ENCODE data around the gene VPS51. TPM values are rescaled to one million over a fixed set of nuclear protein-coding genes. Genes with fewer than 3 reads are reported as not detected.

VPS51 gene
- total RNA-seq, 3 donors from 2014 or later (not counting 1 experiment from before 2014, with no cell fraction given), result 180 to 197 (median 184) TPM

GRCh38 chr11:65121447-65121864 is 25.4 kb downstream of the VPS51 start:
- ATAC-seq, result no peak
- H3K9me3 Mint-ChIP-seq, result no peaks in the 10 kb centered on the region
- peaks cover 32% of the 10 kb centered on the region for H3K4me1 ChIP-seq (ENCODE audit: control insufficient read depth, insufficient read depth, low read length)
- peak overlapping the region; percentile 97 for H3K27ac ChIP-seq (ENCODE audit: low read length)
- H3K36me3 ChIP-seq (ENCODE audit: control insufficient read depth, insufficient read depth, low read length), result peaks cover 50% of the 10 kb centered on the region
- peak overlapping the region; percentile 91 for H3K4me3 ChIP-seq (ENCODE audit: low read length)
- peaks cover 25 to 50% of the 10 kb centered on the region in 2 donors for H3K4me1 Mint-ChIP-seq
- peak overlapping the region; percentile 99 to 100 for H3K27ac Mint-ChIP-seq
- no peaks in the 10 kb centered on the region for H3K36me3 Mint-ChIP-seq
- H3K4me3 Mint-ChIP-seq, result peak overlapping the region; percentile 98
- H3K27me3 Mint-ChIP-seq (ENCODE audit: low read depth in 2 of 2), result no peaks in the 10 kb centered on the region
- TF ChIP-seq CTCF (IDR thresholded peaks at IDR 0.05), result no peak
- WGBS (ENCODE audit: insufficient coverage), result 2% methylated on average over 22 of the region's 22 CpGs
- H3K9me3 ChIP-seq (ENCODE audit: control insufficient read depth, insufficient read depth, low read length), result no peaks in the 10 kb centered on the region
- no peaks in the 10 kb centered on the region for H3K27me3 ChIP-seq (ENCODE audit: control insufficient read depth, insufficient read depth, low read length)
- intact Hi-C loops (cut with micrococcal nuclease), result loop anchor here (5.0 kb wide), 1 partner anchor 204 kb away; the partner anchor contains the start of gene ATG2A
- peak in 1 of 2 donors; percentile 45 for DNase-seq

DNA sequence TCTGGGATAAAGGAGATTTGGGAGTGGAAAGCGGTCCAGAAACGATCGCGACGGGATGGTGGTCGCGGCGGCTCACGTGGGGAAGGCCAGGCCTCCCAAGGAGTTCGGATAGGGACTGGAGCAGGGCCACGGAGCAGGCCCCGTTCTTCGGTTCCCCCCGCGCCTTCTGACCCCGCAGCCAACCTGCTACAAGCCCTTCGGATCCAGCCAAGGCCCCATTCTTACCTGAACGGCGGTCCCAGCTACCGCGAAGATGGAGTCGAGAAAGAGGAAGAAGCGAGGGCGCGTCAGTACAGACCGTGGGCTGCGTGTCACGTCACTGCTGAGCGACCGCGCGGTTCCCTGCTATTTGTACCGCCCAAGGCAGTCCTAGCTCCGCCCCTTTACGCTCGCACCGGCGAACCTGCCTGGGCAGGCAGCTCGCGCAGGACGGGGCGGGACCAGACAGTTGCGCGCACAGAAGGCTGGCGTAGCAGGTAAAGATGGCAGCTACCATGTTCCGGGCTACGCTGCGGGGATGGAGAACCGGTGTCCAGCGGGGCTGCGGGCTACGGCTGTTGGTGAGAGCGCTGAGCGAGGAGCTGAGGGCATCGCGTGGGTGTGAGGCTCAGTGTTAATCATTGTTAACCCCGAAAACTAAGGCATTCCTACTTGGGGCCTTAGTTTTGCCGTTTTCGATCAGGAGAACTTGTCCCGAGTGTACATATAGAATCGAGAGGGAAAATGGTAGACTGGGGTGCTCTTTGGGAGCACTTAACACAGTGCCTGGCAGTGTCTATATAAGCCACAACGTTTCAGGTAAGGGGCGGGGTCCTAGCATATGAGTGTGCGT is 26.1 kb downstream of the VPS51 start, which contains the start of the genes FAU and MRPL49:
Gene FAU (minus strand): TSS at position 270 of the 832 bp plus-strand sequence. CDS start 321 bp downstream, outside the sequence.
Gene MRPL49 (plus strand): TSS at position 457 of the 832 bp plus-strand sequence. CDS start 26 bp downstream, at position 483.
- Histone ChIP-seq H3K36me3 (ENCODE audit: control insufficient read depth, insufficient read depth, low read length) (peaks cover 56% of the 10 kb centered on the region), H3K27me3 (ENCODE audit: control insufficient read depth, insufficient read depth, low read length) (no peaks in the 10 kb centered on the region), H3K9me3 (ENCODE audit: control insufficient read depth, insufficient read depth, low read length) (no peaks in the 10 kb centered on the region), H3K27ac (ENCODE audit: low read length) (peak within 1 kb of the TSS; percentile 97), H3K4me1 (ENCODE audit: control insufficient read depth, insufficient read depth, low read length) (peaks cover 26% of the 10 kb centered on the region), H3K4me3 (ENCODE audit: low read length) (peak within 1 kb of the TSS; percentile 91)
- peak within 1 kb of the TSS; percentile 99 to 100 for H3K27ac Mint-ChIP-seq
- peak; percentile 97 to 100 for DNase-seq
- under 1% methylated on average over 64 of the region's 64 CpGs for WGBS (ENCODE audit: insufficient coverage)
- intact Hi-C loops (cut with micrococcal nuclease), result loop anchor here (1.0 to 5.0 kb wide), 3 partner anchors 13 to 205 kb away; partner anchors contain the start of genes ATG2A, CDCA5 and ZFPL1
- H3K27me3 Mint-ChIP-seq (ENCODE audit: low read depth in 2 of 2), result no peaks in the 10 kb centered on the region
- no peaks in the 10 kb centered on the region for H3K36me3 Mint-ChIP-seq
- ATAC-seq, result peak; percentile 80 to 91 (median 80)
- H3K4me1 Mint-ChIP-seq, result peaks cover 25 to 46% of the 10 kb centered on the region in 2 donors
- H3K4me3 Mint-ChIP-seq, result peak within 1 kb of the TSS; percentile 98
- TF ChIP-seq CTCF (IDR thresholded peaks at IDR 0.05), result no peak
- no peaks in the 10 kb centered on the region for H3K9me3 Mint-ChIP-seq

DNA sequence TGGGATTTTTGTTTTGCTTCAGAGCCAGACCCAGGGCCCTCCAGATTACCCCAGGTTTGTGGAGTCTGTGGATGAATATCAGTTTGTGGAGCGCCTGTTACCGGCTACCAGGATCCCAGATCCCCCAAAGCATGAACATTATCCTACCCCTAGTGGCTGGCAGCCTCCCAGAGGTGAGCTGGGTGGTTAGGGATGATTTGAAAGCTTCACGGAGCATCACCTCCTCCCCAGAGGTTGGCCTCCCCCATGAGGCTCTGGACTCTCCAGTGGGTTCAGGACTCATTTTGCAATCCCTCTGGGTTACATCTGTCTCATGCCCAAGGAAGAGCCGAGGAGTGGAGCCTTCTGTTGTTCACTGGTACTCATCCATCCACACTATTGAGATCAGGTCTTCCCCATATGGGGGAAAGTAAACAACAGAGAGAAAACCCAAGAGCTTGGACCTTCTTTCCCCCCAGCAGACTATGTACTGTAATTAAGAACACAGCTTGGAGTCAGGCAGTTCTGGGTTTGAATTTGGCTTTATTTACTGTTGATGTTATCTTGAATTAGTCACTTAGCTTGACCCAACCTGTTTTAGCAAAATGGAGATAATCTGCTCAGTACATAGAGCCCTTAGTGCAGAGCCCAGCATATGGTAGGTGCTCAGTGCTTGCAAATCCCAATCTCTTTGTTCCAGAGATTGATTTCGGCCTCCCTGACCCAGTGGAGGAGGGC is 28.6 kb downstream of the VPS51 start:
- ATAC-seq, result no peak
- peak overlapping the region; percentile 73 for H3K4me3 Mint-ChIP-seq
- no peak overlapping the region for H3K4me3 ChIP-seq (ENCODE audit: low read length)
- no peaks in the 10 kb centered on the region for H3K9me3 ChIP-seq (ENCODE audit: control insufficient read depth, insufficient read depth, low read length)
- no peak for DNase-seq
- H3K4me1 Mint-ChIP-seq, result peaks cover 17 to 30% of the 10 kb centered on the region in 2 donors
- peaks cover 66% of the 10 kb centered on the region for H3K36me3 ChIP-seq (ENCODE audit: control insufficient read depth, insufficient read depth, low read length)
- H3K27ac ChIP-seq (ENCODE audit: low read length), result no peak overlapping the region
- H3K4me1 ChIP-seq (ENCODE audit: control insufficient read depth, insufficient read depth, low read length), result peaks cover 21% of the 10 kb centered on the region
- no peaks in the 10 kb centered on the region for H3K36me3 Mint-ChIP-seq
- no peaks in the 10 kb centered on the region for H3K27me3 ChIP-seq (ENCODE audit: control insufficient read depth, insufficient read depth, low read length)
- H3K27me3 Mint-ChIP-seq (ENCODE audit: low read depth in 2 of 2), result no peaks in the 10 kb centered on the region
- peak overlapping the region; percentile 19 to 45 for H3K27ac Mint-ChIP-seq
- intact Hi-C loops (cut with micrococcal nuclease), result loop anchor here (5.0 kb wide), 1 partner anchor 207 kb away; the partner anchor contains the start of gene ATG2A
- no peaks in the 10 kb centered on the region for H3K9me3 Mint-ChIP-seq
- no peak for TF ChIP-seq CTCF (IDR thresholded peaks at IDR 0.05)
- WGBS (ENCODE audit: insufficient coverage), result 82% methylated on average over 3 of the region's 5 CpGs

All from natural killer cell (primary cell).